H9 (cell line): Measurements from ENCODE around the gene DCAF6. TPM values are rescaled to one million over a fixed set of nuclear protein-coding genes. Genes with fewer than 3 reads are reported as not detected.

ENCODE experiments used
- DNase-seq: peaks from one replicate; pipeline ENCODE4 v3.0.0-alpha.2; 2017
- H2AFZ ChIP-seq: one replicate; pipeline ENCODE4 v1.6.1; 2013; ENCODE audit warnings: mild to moderate bottlenecking, low read length, control low read depth, moderate library complexity
- H2AK5ac ChIP-seq: 2 replicates; pipeline ENCODE4 v1.6.1; 2013; ENCODE audit warnings: low read length, control low read depth, mixed read lengths; ENCODE audit not compliant: insufficient read length
- H2BK120ac ChIP-seq: one replicate; pipeline ENCODE4 v1.6.1; 2013; ENCODE audit warnings: low read depth, mild to moderate bottlenecking, low read length, control low read depth, inconsistent platforms; ENCODE audit not compliant: poor library complexity, severe bottlenecking
- H2BK12ac ChIP-seq: 2 replicates; pipeline ENCODE4 v1.6.1; 2013; ENCODE audit warnings: low read length, control low read depth, mixed read lengths, low read depth; ENCODE audit not compliant: insufficient read length
- H2BK15ac ChIP-seq: 2 replicates; pipeline ENCODE4 v1.6.1; 2013; ENCODE audit warnings: low read depth, low read length, control low read depth
- H2BK20ac ChIP-seq: one replicate; pipeline ENCODE4 v1.6.1; 2013; ENCODE audit warnings: low read depth, mild to moderate bottlenecking, low read length, control low read depth, inconsistent platforms; ENCODE audit not compliant: poor library complexity, severe bottlenecking
- H2BK5ac ChIP-seq: 2 replicates; pipeline ENCODE4 v1.6.1; 2013; ENCODE audit warnings: low read length, control low read depth, mixed read lengths; ENCODE audit not compliant: insufficient read length
- H3K14ac ChIP-seq: 2 replicates; pipeline ENCODE4 v1.6.1; 2013; ENCODE audit warnings: low read length, control low read depth; ENCODE audit not compliant: insufficient read depth
- H3K18ac ChIP-seq: 2 replicates; pipeline ENCODE4 v1.6.1; 2013; ENCODE audit warnings: low read depth, mild to moderate bottlenecking, mixed read lengths, low read length, control low read depth; ENCODE audit not compliant: insufficient read length
- H3K23ac ChIP-seq: 2 replicates; pipeline ENCODE4 v1.6.1; 2013; ENCODE audit warnings: low read length, control low read depth, mixed read lengths, low read depth; ENCODE audit not compliant: insufficient read length
- H3K23me2 ChIP-seq: 2 replicates; pipeline ENCODE4 v1.6.1; 2013; ENCODE audit warnings: low read depth, mild to moderate bottlenecking, mixed read lengths, low read length, control low read depth; ENCODE audit not compliant: insufficient read length, poor library complexity, severe bottlenecking
- H3K27ac ChIP-seq: 2 replicates; pipeline ENCODE4 v1.5.1; 2013; ENCODE audit warnings: low read length, control low read depth, mixed read lengths, low read depth; ENCODE audit not compliant: insufficient read length
- H3K27me3 ChIP-seq: 2 replicates; pipeline ENCODE4 v1.6.1; 2013; ENCODE audit warnings: low read length, control low read depth, inconsistent platforms; ENCODE audit not compliant: insufficient read depth
- H3K4ac ChIP-seq: 2 replicates; pipeline ENCODE4 v1.6.1; 2013; ENCODE audit warnings: low read depth, mild to moderate bottlenecking, control low read depth, inconsistent platforms, low read length, moderate library complexity
- H3K4me1 ChIP-seq: 2 replicates; pipeline ENCODE4 v1.6.1; 2013; ENCODE audit warnings: low read length, control low read depth, inconsistent platforms; ENCODE audit not compliant: insufficient read depth
- H3K4me2 ChIP-seq: 2 replicates; pipeline ENCODE4 v1.6.1; 2013; ENCODE audit warnings: low read length, control low read depth, mixed read lengths; ENCODE audit not compliant: insufficient read length, insufficient read depth
- H3K56ac ChIP-seq: 2 replicates; pipeline ENCODE4 v1.6.1; 2013; ENCODE audit warnings: low read depth, mild to moderate bottlenecking, mixed read lengths, low read length, control low read depth; ENCODE audit not compliant: insufficient read length
- H3K79me1 ChIP-seq: 2 replicates; pipeline ENCODE4 v1.6.1; 2013; ENCODE audit warnings: low read depth, mild to moderate bottlenecking, moderate library complexity, low read length, control low read depth, inconsistent platforms; ENCODE audit not compliant: insufficient read depth, poor library complexity, severe bottlenecking
- H3K79me2 ChIP-seq: 2 replicates; pipeline ENCODE4 v1.6.1; 2013; ENCODE audit warnings: low read length, control low read depth, inconsistent platforms; ENCODE audit not compliant: insufficient read depth
- H3K9ac ChIP-seq: 2 replicates; pipeline ENCODE4 v1.6.1; 2013; ENCODE audit warnings: low read length, control low read depth, mixed read lengths; ENCODE audit not compliant: insufficient read length; ENCODE audit errors: extremely low read depth
- H3K9me3 ChIP-seq: one replicate; pipeline ENCODE4 v1.6.1; 2013; ENCODE audit warnings: low read depth, low read length, inconsistent platforms; ENCODE audit not compliant: control insufficient read depth
- H3T11ph ChIP-seq: one replicate; pipeline ENCODE4 v1.6.1; 2013; ENCODE audit warnings: mild to moderate bottlenecking, low read length, control low read depth, inconsistent platforms
- H4K20me1 ChIP-seq: one replicate; pipeline ENCODE4 v1.6.1; 2013; ENCODE audit not compliant: control insufficient read depth, insufficient read length, insufficient read depth
- H4K5ac ChIP-seq: 2 replicates; pipeline ENCODE4 v1.6.1; 2013; ENCODE audit warnings: low read depth, mild to moderate bottlenecking, mixed read lengths, low read length, control low read depth; ENCODE audit not compliant: insufficient read length
- H4K8ac ChIP-seq: replicated peaks from 2 replicates; pipeline ENCODE4 v1.6.1; 2013; ENCODE audit warnings: low read length, control low read depth, mixed read lengths, low read depth; ENCODE audit not compliant: insufficient read length
- H4K91ac ChIP-seq: 2 replicates; pipeline ENCODE4 v1.6.1; 2013; ENCODE audit warnings: low read depth, mild to moderate bottlenecking, moderate library complexity, mixed read lengths, low read length, control low read depth; ENCODE audit not compliant: insufficient read length
- H3K27ac Mint-ChIP-seq, 3 experiments: 2 replicates in 2 of 3; 3 replicates in 1 of 3; pipeline ENCODE4 v1.8.0; 2020 to 2021; ENCODE audit warnings: mixed read lengths in 3 of 3, mild to moderate bottlenecking in 1 of 3, moderate library complexity in 1 of 3
- H3K27me3 Mint-ChIP-seq: 2 replicates; pipeline ENCODE4 v1.8.0; 2021; ENCODE audit warnings: low read depth, mild to moderate bottlenecking, moderate library complexity, mixed read lengths
- H3K36me3 Mint-ChIP-seq, 3 experiments: 2 replicates in 2 of 3; 3 replicates in 1 of 3; pipeline ENCODE4 v1.8.0; 2020 to 2021; ENCODE audit warnings: low read depth in 3 of 3, mixed read lengths in 3 of 3; ENCODE audit not compliant: insufficient read depth in 1 of 3
- H3K4me1 Mint-ChIP-seq, 2 experiments: 2 replicates each; pipeline ENCODE4 v1.8.0; 2020; ENCODE audit warnings: mixed read lengths in 2 of 2
- H3K4me3 Mint-ChIP-seq, 2 experiments: 2 replicates in 1 of 2; 3 replicates in 1 of 2; pipeline ENCODE4 v1.8.0; 2020 to 2021; ENCODE audit warnings: mild to moderate bottlenecking in 2 of 2, mixed read lengths in 2 of 2, moderate library complexity in 1 of 2
- H3K9me3 Mint-ChIP-seq, 2 experiments: 2 replicates in 1 of 2; 3 replicates in 1 of 2; pipeline ENCODE4 v1.8.0; 2020; ENCODE audit warnings: mild to moderate bottlenecking in 2 of 2, mixed read lengths in 2 of 2, moderate library complexity in 1 of 2
- WGBS: extraction: QIAGEN DNeasy Blood & Tissue Kit; methylation state at CpG from one replicate; pipeline ENCODE4 v1.1.7; 2013; ENCODE audit warnings: missing lambda C conversion rate, low lambda C conversion rate, mixed read lengths; ENCODE audit not compliant: insufficient read length; ENCODE audit errors: extremely low coverage; 5-methylcytosine and 5-hydroxymethylcytosine counted together
- total RNA-seq: library from RNA; stranded (reverse); gene quantifications from 2 replicates; pipeline ENCODE4 v1.2.1, GENCODE V29; 2021
- TF ChIP-seq, protein P1 (sequence below): fragments of 200-600 bp; sonication (generic); conservative IDR thresholded peaks from 3 replicates; pipeline ENCODE4 v1.8.0; 2021; ENCODE audit warnings: antibody characterized with exemption, mild to moderate bottlenecking

Gene DCAF6
- total RNA-seq, 1 experiment from 2014 or later, result 16.0 TPM

DNA sequence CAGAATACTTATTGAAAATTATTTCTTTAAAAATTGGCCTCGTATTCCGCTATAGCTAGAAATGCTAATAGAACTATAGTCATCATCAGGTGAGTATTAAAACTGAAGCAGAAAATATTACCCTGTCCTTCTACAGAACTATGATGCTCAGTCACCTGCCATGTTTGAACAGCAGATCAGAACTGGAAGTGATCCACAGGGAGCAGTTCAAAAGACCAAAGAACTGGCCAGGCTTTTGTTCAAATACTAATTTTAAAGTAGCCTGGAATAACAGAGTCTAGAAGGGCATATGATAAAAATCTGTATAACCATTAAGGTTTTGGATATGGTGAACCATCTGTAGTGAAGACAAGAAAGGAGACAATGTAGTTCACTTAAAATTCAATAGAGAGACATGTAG, 105.9 kb downstream of the DCAF6 start:
- Histone ChIP-seq H3K4me1 (no peaks in the 10 kb centered on the region), H2AFZ (no peak overlapping the region), H3K23ac (no peak overlapping the region), H4K8ac (no peak overlapping the region), H3K79me2 (no peaks in the 10 kb centered on the region), H2BK120ac (no peak overlapping the region), H3K27me3 (no peaks in the 10 kb centered on the region), H3K56ac (no peak overlapping the region), H2BK12ac (no peak overlapping the region), H3K23me2 (no peaks in the 10 kb centered on the region), H3K18ac (no peak overlapping the region), H2BK20ac (no peak overlapping the region), H3K79me1 (no peaks in the 10 kb centered on the region), H4K20me1 (no peaks in the 10 kb centered on the region), H3K27ac (no peak overlapping the region), H4K5ac (no peak overlapping the region), H3K9me3 (no peaks in the 10 kb centered on the region), H2BK5ac (no peak overlapping the region), H3K9ac (no peak overlapping the region), H3K14ac (no peak overlapping the region), H3T11ph (no peak overlapping the region), H3K4me2 (no peak overlapping the region), H3K4ac (no peak overlapping the region), H4K91ac (no peak overlapping the region), H2BK15ac (no peak overlapping the region), H2AK5ac (no peak overlapping the region)
- no CpG with 5 or more reads among the region's 2 CpGs for WGBS
- DNase-seq, result no peak
- Mint-ChIP-seq H3K9me3 (no peaks in the 10 kb centered on the region), H3K4me1 (0 out of 4 replicates have a peak, but pooled peaks cover 3% of the 10 kb centered on the region in 2 experiments), H3K36me3 (peaks cover 0 to 6% (median 6%) of the 10 kb centered on the region in 3 experiments; a peak in 5 of 7 replicates), H3K27me3 (no peaks in the 10 kb centered on the region; the same call in 1 of the 2 replicates), H3K27ac (no peak overlapping the region; a peak in 1 of 7 replicates), H3K4me3 (no peak overlapping the region)
- TF ChIP-seq, protein P1, sequence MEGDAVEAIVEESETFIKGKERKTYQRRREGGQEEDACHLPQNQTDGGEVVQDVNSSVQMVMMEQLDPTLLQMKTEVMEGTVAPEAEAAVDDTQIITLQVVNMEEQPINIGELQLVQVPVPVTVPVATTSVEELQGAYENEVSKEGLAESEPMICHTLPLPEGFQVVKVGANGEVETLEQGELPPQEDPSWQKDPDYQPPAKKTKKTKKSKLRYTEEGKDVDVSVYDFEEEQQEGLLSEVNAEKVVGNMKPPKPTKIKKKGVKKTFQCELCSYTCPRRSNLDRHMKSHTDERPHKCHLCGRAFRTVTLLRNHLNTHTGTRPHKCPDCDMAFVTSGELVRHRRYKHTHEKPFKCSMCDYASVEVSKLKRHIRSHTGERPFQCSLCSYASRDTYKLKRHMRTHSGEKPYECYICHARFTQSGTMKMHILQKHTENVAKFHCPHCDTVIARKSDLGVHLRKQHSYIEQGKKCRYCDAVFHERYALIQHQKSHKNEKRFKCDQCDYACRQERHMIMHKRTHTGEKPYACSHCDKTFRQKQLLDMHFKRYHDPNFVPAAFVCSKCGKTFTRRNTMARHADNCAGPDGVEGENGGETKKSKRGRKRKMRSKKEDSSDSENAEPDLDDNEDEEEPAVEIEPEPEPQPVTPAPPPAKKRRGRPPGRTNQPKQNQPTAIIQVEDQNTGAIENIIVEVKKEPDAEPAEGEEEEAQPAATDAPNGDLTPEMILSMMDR, result no peak
